ENCODE results near the gene ARID3B. TPM values are rescaled to one million over a fixed set of nuclear protein-coding genes. Genes with fewer than 3 reads are reported as not detected.

ARID3B gene
- total RNA-seq, 1 experiment from 2014 or later, result 101 TPM

- peaks cover 2% of the 10 kb centered on the region in 2 experiments; a peak in 1 of 4 replicates for H3K4me1 Mint-ChIP-seq
- H3K27me3 Mint-ChIP-seq (ENCODE audit: low read depth), result peaks cover 22% of the 10 kb centered on the region
- H3T11ph ChIP-seq (ENCODE audit: low read length), result no peak overlapping the region
- H2BK20ac ChIP-seq (ENCODE audit: low read depth, low read length, poor library complexity, severe bottlenecking), result no peak overlapping the region
- no peak overlapping the region for H3K27ac Mint-ChIP-seq
- H3K4me3 Mint-ChIP-seq, result no peak overlapping the region
- no peak overlapping the region for H2AFZ ChIP-seq (ENCODE audit: low read length)
- no peak for TF ChIP-seq CTCF (conservative IDR thresholded peaks at IDR 0.05)
- no peak overlapping the region for H2BK15ac ChIP-seq (ENCODE audit: low read depth, low read length)
- H3K18ac ChIP-seq (ENCODE audit: insufficient read length, low read depth, low read length), result no peak overlapping the region
- no peak overlapping the region for H2BK120ac ChIP-seq (ENCODE audit: low read depth, low read length, poor library complexity, severe bottlenecking)
- H3K79me1 ChIP-seq (ENCODE audit: insufficient read depth, low read depth, low read length, poor library complexity, severe bottlenecking), result no peaks in the 10 kb centered on the region
- no CpG with 5 or more reads among the region's 12 CpGs for WGBS (ENCODE audit: extremely low coverage, insufficient read length, low lambda C conversion rate)
- H3K27me3 ChIP-seq (ENCODE audit: insufficient read depth, low read length), result no peaks in the 10 kb centered on the region
- H4K8ac ChIP-seq (replicated peaks; ENCODE audit: insufficient read length, low read depth, low read length), result no peak overlapping the region
- H3K9me3 ChIP-seq (ENCODE audit: control insufficient read depth, low read depth, low read length), result no peaks in the 10 kb centered on the region
- H4K5ac ChIP-seq (ENCODE audit: insufficient read length, low read depth, low read length), result no peak overlapping the region
- H2AK5ac ChIP-seq (ENCODE audit: insufficient read length, low read length), result no peak overlapping the region
- H3K4ac ChIP-seq (ENCODE audit: low read depth, low read length), result no peak overlapping the region
- H2BK5ac ChIP-seq (ENCODE audit: insufficient read length, low read length), result no peak overlapping the region
- no peak overlapping the region for H3K4me2 ChIP-seq (ENCODE audit: insufficient read depth, insufficient read length, low read length)
- no peaks in the 10 kb centered on the region for H4K20me1 ChIP-seq (ENCODE audit: control insufficient read depth, insufficient read depth, insufficient read length)
- H3K56ac ChIP-seq (ENCODE audit: insufficient read length, low read depth, low read length), result no peak overlapping the region
- no peaks in the 10 kb centered on the region for H3K9me3 Mint-ChIP-seq
- H3K79me2 ChIP-seq (ENCODE audit: insufficient read depth, low read length), result no peaks in the 10 kb centered on the region
- H3K14ac ChIP-seq (ENCODE audit: insufficient read depth, low read length), result no peak overlapping the region; the same call in 1 of the 2 replicates
- H3K36me3 Mint-ChIP-seq (ENCODE audit: insufficient read depth in 1 of 3, low read depth in 3 of 3), result no peaks in the 10 kb centered on the region; a peak in 1 of 7 replicates
- H3K23me2 ChIP-seq (ENCODE audit: insufficient read length, low read depth, low read length, poor library complexity, severe bottlenecking), result no peaks in the 10 kb centered on the region
- H3K9ac ChIP-seq (ENCODE audit: extremely low read depth, insufficient read length, low read length), result no peak overlapping the region
- H3K23ac ChIP-seq (ENCODE audit: insufficient read length, low read depth, low read length), result no peak overlapping the region
- H4K91ac ChIP-seq (ENCODE audit: insufficient read length, low read depth, low read length), result no peak overlapping the region
- H3K27ac ChIP-seq (ENCODE audit: insufficient read length, low read depth, low read length), result no peak overlapping the region
- no peak overlapping the region for H2BK12ac ChIP-seq (ENCODE audit: insufficient read length, low read depth, low read length)
- DNase-seq, result no peak
- no peaks in the 10 kb centered on the region for H3K4me1 ChIP-seq (ENCODE audit: insufficient read depth, low read length)
Observed at GRCh38 chr15:74604983-74605794, 64.2 kb downstream of the ARID3B start.
